H1 (cell line): ENCODE data around the gene UNC80. TPM values are rescaled to one million over a fixed set of nuclear protein-coding genes. Genes with fewer than 3 reads are reported as not detected.

Experiments used
- CTCF ChIA-PET: fragments of 300-600 bp; sonication (Branson Sonifier 250); formaldehyde crosslinking; loops from one replicate; lab custom pipeline; 2021; ENCODE audit not compliant: partially characterized antibody; lab: Charles Lee
- POLR2A ChIA-PET: fragments of 300-600 bp; sonication (Branson Sonifier 250); formaldehyde crosslinking; loops from one replicate; lab custom pipeline; 2021; ENCODE audit warnings: inconsistent platforms; ENCODE audit not compliant: partially characterized antibody; lab: Charles Lee
- DNase-seq, 2 experiments: peaks; one replicate each; pipeline versions ENCODE4 v3.0.0 to v3.0.0-alpha.2; 2010 to 2022; ENCODE audit warnings: low spot score in 2 of 2, low read depth in 1 of 2, mixed read lengths in 1 of 2
- FAIRE-seq: peaks from 2 replicates; lab custom pipeline; 2011; peaks lifted over from hg19 to GRCh38; lab: Jason Lieb, UNC
- H2AFZ ChIP-seq: 2 replicates; pipeline ENCODE4 v1.8.1; 2012; ENCODE audit warnings: low read length, inconsistent platforms
- H2AK5ac ChIP-seq: 2 replicates; pipeline ENCODE4 v1.6.1; 2013; ENCODE audit warnings: low read depth, low read length
- H2BK120ac ChIP-seq: replicated peaks from 2 replicates; pipeline ENCODE3; 2013; ENCODE audit warnings: low read depth, low read length, inconsistent platforms
- H2BK12ac ChIP-seq: 2 replicates; pipeline ENCODE4 v1.6.1; 2013; ENCODE audit warnings: low read depth, low read length
- H2BK15ac ChIP-seq: 2 replicates; pipeline ENCODE4 v1.6.1; 2013; ENCODE audit warnings: low read length
- H2BK20ac ChIP-seq: 2 replicates; pipeline ENCODE4 v1.6.1; 2013; ENCODE audit warnings: low read length
- H2BK5ac ChIP-seq: 2 replicates; pipeline ENCODE4 v1.6.1; 2013; ENCODE audit warnings: low read depth, low read length
- H3K14ac ChIP-seq: 2 replicates; pipeline ENCODE4 v1.6.1; 2013; ENCODE audit warnings: inconsistent platforms; ENCODE audit not compliant: insufficient read length
- H3K18ac ChIP-seq: 2 replicates; pipeline ENCODE4 v1.6.1; 2013; ENCODE audit warnings: low read length; ENCODE audit errors: extremely low read depth
- H3K23ac ChIP-seq: 2 replicates; pipeline ENCODE4 v1.6.1; 2013; ENCODE audit warnings: inconsistent platforms; ENCODE audit not compliant: insufficient read length
- H3K23me2 ChIP-seq: 2 replicates; pipeline ENCODE4 v1.6.1; 2013; ENCODE audit warnings: low read depth, low read length
- H3K27ac ChIP-seq: 2 replicates; pipeline ENCODE4 v1.6.1; 2011; ENCODE audit warnings: low read depth, low read length, inconsistent platforms
- H3K27me3 ChIP-seq, 4 experiments: replicated peaks in 1 of 4; 1 replicate in 1 of 4; 2 replicates in 3 of 4; pipeline versions ENCODE4 v1.6.1 to v1.8.1; 2011 to 2013; ENCODE audit warnings: low read length in 3 of 4, mild to moderate bottlenecking in 3 of 4, inconsistent platforms in 2 of 4, mixed read lengths in 2 of 4, moderate library complexity in 1 of 4; ENCODE audit not compliant: control insufficient read depth in 3 of 4, insufficient read depth in 3 of 4; ENCODE audit errors: extremely low read depth in 1 of 4
- H3K36me3 ChIP-seq, 4 experiments: 2 replicates each; pipeline versions ENCODE4 v1.6.1 to v1.8.1; 2011 to 2013; ENCODE audit warnings: mild to moderate bottlenecking in 4 of 4, low read length in 3 of 4, moderate library complexity in 2 of 4, control low read depth in 1 of 4, inconsistent platforms in 1 of 4; ENCODE audit not compliant: insufficient read depth in 4 of 4, control insufficient read depth in 2 of 4
- H3K4ac ChIP-seq: replicated peaks from 2 replicates; pipeline ENCODE3; 2013; ENCODE audit warnings: low read length, low read depth, mixed read lengths, inconsistent platforms; ENCODE audit not compliant: insufficient read length
- H3K4me1 ChIP-seq, 4 experiments: replicated peaks in 1 of 4; 1 replicate in 1 of 4; 2 replicates in 3 of 4; pipeline versions ENCODE4 v1.6.1 to v1.8.1; 2011 to 2013; ENCODE audit warnings: low read length in 3 of 4, inconsistent platforms in 2 of 4, mixed read lengths in 1 of 4; ENCODE audit not compliant: insufficient read depth in 4 of 4, control insufficient read depth in 3 of 4
- H3K4me2 ChIP-seq, 2 experiments: 2 replicates each; pipeline versions ENCODE4 v1.6.1 to v1.8.1; 2011 to 2013; ENCODE audit warnings: low read depth in 2 of 2, low read length in 2 of 2, control low read depth in 1 of 2, inconsistent platforms in 1 of 2, mild to moderate bottlenecking in 1 of 2; ENCODE audit not compliant: insufficient read depth in 1 of 2
- H3K4me3 ChIP-seq, 4 experiments: fragments of 200-600, 300-600 bp in 1 of 4; sonication (generic), shearing (Covaris generic), sonication (Bioruptor Twin) in 1 of 4; 2 replicates each; pipeline versions ENCODE4 v1.5.1 to v1.8.1; 2011 to 2016; ENCODE audit warnings: low read length in 4 of 4, low read depth in 3 of 4, control low read depth in 2 of 4, inconsistent platforms in 2 of 4, mild to moderate bottlenecking in 2 of 4, mixed read lengths in 1 of 4, moderate library complexity in 1 of 4; ENCODE audit not compliant: insufficient read depth in 2 of 4; ENCODE audit errors: extremely low read depth in 1 of 4
- H3K56ac ChIP-seq: replicated peaks from 2 replicates; pipeline ENCODE3; 2013; ENCODE audit warnings: low read depth, mild to moderate bottlenecking, mixed read lengths, low read length, inconsistent platforms; ENCODE audit not compliant: insufficient read length
- H3K79me1 ChIP-seq: 2 replicates; pipeline ENCODE4 v1.6.1; 2013; ENCODE audit warnings: low read depth, low read length, control low read depth
- H3K79me2 ChIP-seq, 2 experiments: 2 replicates each; pipeline versions ENCODE4 v1.6.1 to v1.8.1; 2012 to 2013; ENCODE audit warnings: low read length in 2 of 2, mild to moderate bottlenecking in 2 of 2, inconsistent platforms in 1 of 2; ENCODE audit not compliant: insufficient read depth in 2 of 2, control insufficient read depth in 1 of 2
- H3K9ac ChIP-seq, 4 experiments: replicated peaks in 1 of 4; 1 replicate in 1 of 4; 2 replicates in 3 of 4; pipeline versions ENCODE4 v1.6.1 to v1.8.1; 2011 to 2013; ENCODE audit warnings: low read depth in 3 of 4, low read length in 3 of 4, control low read depth in 2 of 4, mild to moderate bottlenecking in 2 of 4, moderate library complexity in 2 of 4, inconsistent platforms in 1 of 4; ENCODE audit errors: extremely low read depth in 1 of 4
- H3K9me3 ChIP-seq, 2 experiments: 2 replicates each; pipeline versions ENCODE4 v1.6.1 to v1.8.1; 2012 to 2013; ENCODE audit warnings: mild to moderate bottlenecking in 2 of 2, moderate library complexity in 2 of 2, control low read depth in 1 of 2, inconsistent platforms in 1 of 2, low read depth in 1 of 2, low read length in 1 of 2, mixed read lengths in 1 of 2; ENCODE audit not compliant: insufficient read depth in 2 of 2
- H4K20me1 ChIP-seq, 2 experiments: replicated peaks in 1 of 2; 2 replicates each; pipeline versions ENCODE3 to v1.8.1; 2011 to 2013; ENCODE audit warnings: inconsistent platforms in 2 of 2, low read length in 2 of 2, mild to moderate bottlenecking in 1 of 2; ENCODE audit not compliant: insufficient read depth in 2 of 2, control insufficient read depth in 1 of 2
- H4K5ac ChIP-seq: 2 replicates; pipeline ENCODE4 v1.6.1; 2013; ENCODE audit warnings: low read length, low read depth, mixed read lengths, inconsistent platforms; ENCODE audit not compliant: insufficient read length
- H4K8ac ChIP-seq: 2 replicates; pipeline ENCODE4 v1.8.0; 2013; ENCODE audit warnings: mild to moderate bottlenecking, moderate library complexity, low read length, inconsistent platforms; ENCODE audit not compliant: insufficient read depth; ENCODE audit errors: extremely low read depth
- H4K91ac ChIP-seq: replicated peaks from 2 replicates; pipeline ENCODE3; 2013; ENCODE audit warnings: low read length, mixed read lengths, inconsistent platforms; ENCODE audit not compliant: insufficient read length
- EGR1 ChIP-seq: IDR thresholded peaks from 2 replicates; pipeline ENCODE4 v1.6.1; 2011; ENCODE audit warnings: low read depth, low read length, borderline replicate concordance
- EZH2 ChIP-seq: fragments of 200-600 bp; sonication (generic); IDR thresholded peaks from 2 replicates; pipeline ENCODE4 v1.7.1; 2012; ENCODE audit warnings: low read depth, mild to moderate bottlenecking, moderate library complexity, low read length, inconsistent platforms; ENCODE audit not compliant: severe bottlenecking
- GABPA ChIP-seq: IDR thresholded peaks from 2 replicates; pipeline ENCODE4 v1.6.1; 2011; ENCODE audit warnings: mild to moderate bottlenecking, low read length, moderate library complexity, borderline replicate concordance; ENCODE audit not compliant: insufficient read depth
- JUND ChIP-seq: IDR thresholded peaks from 2 replicates; pipeline ENCODE4 v1.6.1; 2011; ENCODE audit warnings: mild to moderate bottlenecking, improper control_type of control experiment, low read length
- SIRT6 ChIP-seq: IDR thresholded peaks from one replicate; pipeline ENCODE4 v1.7.1; 2012; ENCODE audit warnings: low read length, inconsistent platforms
- WGBS, 2 experiments: shearing (Covaris generic) in 1 of 2; methylation state at CpG; one replicate each; pipeline versions ENCODE4 v1.1.6 to v1.1.7; 2013 to 2015; ENCODE audit warnings: low lambda C conversion rate in 2 of 2, mixed read lengths in 2 of 2, inconsistent platforms in 1 of 2, low coverage in 1 of 2, missing lambda C conversion rate in 1 of 2; ENCODE audit not compliant: insufficient replicate concordance in 2 of 2, insufficient coverage in 1 of 2, insufficient read length in 1 of 2; ENCODE audit errors: extremely low coverage in 1 of 2, missing lambda C conversion rate in 1 of 2; 5-methylcytosine and 5-hydroxymethylcytosine counted together
- polyA plus RNA-seq, 7 experiments: library from polyadenylated mRNA; depleted of rRNA in 3 of 7; stranded (reverse) in 5 of 7; unstranded in 2 of 7; fragments of >200 nt in 5 of 7; fragments of 200-250 nt in 2 of 7; gene quantifications; 1 replicate in 5 of 7; 2 replicates in 1 of 7; 4 replicates in 1 of 7; pipeline versions ENCODE4 v1.2.1 to v1.2.3, GENCODE V29; 2011 to 2013; ENCODE audit warnings: missing spikeins in 2 of 7, mixed read lengths in 2 of 7
- total RNA-seq: library from RNA; stranded (reverse); fragmentation: NEBNext Ultra II Directional; extraction: Animal tissue kit (Norgen Biotek cat#: 25700); gene quantifications from 2 replicates; pipeline ENCODE4 v1.2.1, GENCODE V29; 2021

Gene UNC80
- total and polyA plus RNA-seq, 2 of the 8 experiments (the other 6 are each of a cell fraction or from before 2014, with no cell fraction given), result 0.53 to 0.56 TPM

DNA sequence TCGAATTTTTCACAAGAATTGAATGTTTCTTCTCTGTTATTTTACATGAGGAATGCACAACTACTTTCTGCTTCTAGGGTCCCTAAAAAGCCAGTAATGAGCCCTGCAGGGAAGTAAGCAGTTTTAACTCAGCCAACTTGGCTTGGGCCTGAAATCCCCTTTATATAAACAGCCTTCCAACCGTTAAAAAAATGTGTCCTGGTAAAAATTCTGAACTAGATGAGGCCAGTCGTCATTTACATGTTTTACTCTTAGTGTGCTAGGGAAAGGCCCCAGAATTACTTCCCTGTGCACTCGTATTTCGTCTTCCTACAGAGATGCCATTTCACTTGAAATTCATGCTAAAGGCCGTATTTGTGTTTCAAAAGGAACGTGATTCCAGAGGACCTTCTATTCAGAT, 188.4 kb downstream of the UNC80 start:
- H4K20me1 ChIP-seq, result no peaks in the 10 kb centered on the region
- no peaks in the 10 kb centered on the region for H3K9me3 ChIP-seq
- no peak overlapping the region for H2AK5ac ChIP-seq
- peak overlapping the region; percentile 1 to 46 for H3K4me2 ChIP-seq
- ChIA-PET CTCF (interaction anchor here (0.8 to 1.7 kb wide), 15 partner anchors 10 to 1258 kb away, joined by 3 to 11 read pairs (median 4); no protein-coding TSS in a partner anchor), POLR2A (no interaction called here)
- H3K56ac ChIP-seq, result no peak overlapping the region
- no peak overlapping the region for H2AFZ ChIP-seq
- H3K14ac ChIP-seq, result no peak overlapping the region
- FAIRE-seq, result peak; percentile 28
- H3K4ac ChIP-seq, result no peak overlapping the region
- no peak overlapping the region for H2BK12ac ChIP-seq
- H3K36me3 ChIP-seq, result no peaks in the 10 kb centered on the region
- H3K27ac ChIP-seq, result no peak overlapping the region
- 14% methylated on average over 7 of the region's 7 CpGs; no CpG with 5 or more reads in 1 of the 2 experiments for WGBS, 2 experiments
- H3K23ac ChIP-seq, result no peak overlapping the region
- H2BK20ac ChIP-seq, result no peak overlapping the region
- no peak for DNase-seq
- H4K91ac ChIP-seq, result no peak overlapping the region
- no peak overlapping the region for H2BK5ac ChIP-seq
- H3K79me2 ChIP-seq, result no peaks in the 10 kb centered on the region
- peaks cover 0 to 10% (median 3%) of the 10 kb centered on the region in 4 experiments; a peak in 4 of 7 replicates for H3K27me3 ChIP-seq
- no peak overlapping the region for H4K8ac ChIP-seq
- TF ChIP-seq EZH2, result no peak
- no peak for TF ChIP-seq GABPA
- no peak for TF ChIP-seq SIRT6
- TF ChIP-seq JUND, result no peak
- TF ChIP-seq EGR1, result no peak
- H2BK120ac ChIP-seq, result no peak overlapping the region
- no peak overlapping the region for H2BK15ac ChIP-seq
- peaks cover 1% of the 10 kb centered on the region; the same call in 1 of the 2 replicates for H3K23me2 ChIP-seq
- peak overlapping the region in 1 of 4 experiments; percentile 7; a peak in 1 of 8 replicates for H3K4me3 ChIP-seq
- H3K4me1 ChIP-seq, result peaks cover 0 to 17% (median 2%) of the 10 kb centered on the region in 4 experiments; a peak in 4 of 7 replicates
- no peaks in the 10 kb centered on the region for H3K79me1 ChIP-seq
- H3K18ac ChIP-seq, result no peak overlapping the region
- no peak overlapping the region for H3K9ac ChIP-seq
- H4K5ac ChIP-seq, result no peak overlapping the region
